NCI-H510A treated with DMSO at 0.1 percent for 48 hours (cell line): ENCODE measurements around the gene OR10H2.
"Not testable (repeated sequence)": the region's sequence is repeated elsewhere in the genome, so short reads cannot be mapped to it uniquely, and the experiment has no call there.

Experiments used
- DNase-seq: peaks from one replicate; lab custom pipeline; 2025; lab: John Stamatoyannopoulos, UW

The OR10H2 gene, protein sequence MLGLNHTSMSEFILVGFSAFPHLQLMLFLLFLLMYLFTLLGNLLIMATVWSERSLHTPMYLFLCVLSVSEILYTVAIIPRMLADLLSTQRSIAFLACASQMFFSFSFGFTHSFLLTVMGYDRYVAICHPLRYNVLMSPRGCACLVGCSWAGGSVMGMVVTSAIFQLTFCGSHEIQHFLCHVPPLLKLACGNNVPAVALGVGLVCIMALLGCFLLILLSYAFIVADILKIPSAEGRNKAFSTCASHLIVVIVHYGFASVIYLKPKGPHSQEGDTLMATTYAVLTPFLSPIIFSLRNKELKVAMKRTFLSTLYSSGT

DNA sequence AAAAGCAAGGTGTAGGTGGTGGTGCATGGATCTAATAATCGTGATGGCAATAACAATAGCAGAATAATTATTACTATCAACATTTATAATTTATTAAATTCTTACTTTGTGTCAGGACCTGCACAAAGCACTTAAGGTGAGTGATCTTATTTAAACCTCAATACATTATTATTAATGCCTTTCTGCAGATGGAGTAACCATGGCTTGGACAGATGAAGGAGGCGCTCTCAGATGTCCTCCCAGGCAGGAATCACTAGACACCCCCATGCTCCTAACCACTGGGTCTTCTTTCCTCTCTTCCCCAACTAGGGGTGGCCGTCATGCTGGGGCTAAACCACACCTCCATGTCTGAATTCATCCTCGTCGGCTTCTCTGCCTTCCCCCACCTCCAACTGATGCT is at the start of gene OR10H2:
OR10H2 (plus strand) TSS at position 301 of the 400 bp plus-strand sequence; CDS start at position 321, 20 bp downstream.
- no peak for DNase-seq

DNA sequence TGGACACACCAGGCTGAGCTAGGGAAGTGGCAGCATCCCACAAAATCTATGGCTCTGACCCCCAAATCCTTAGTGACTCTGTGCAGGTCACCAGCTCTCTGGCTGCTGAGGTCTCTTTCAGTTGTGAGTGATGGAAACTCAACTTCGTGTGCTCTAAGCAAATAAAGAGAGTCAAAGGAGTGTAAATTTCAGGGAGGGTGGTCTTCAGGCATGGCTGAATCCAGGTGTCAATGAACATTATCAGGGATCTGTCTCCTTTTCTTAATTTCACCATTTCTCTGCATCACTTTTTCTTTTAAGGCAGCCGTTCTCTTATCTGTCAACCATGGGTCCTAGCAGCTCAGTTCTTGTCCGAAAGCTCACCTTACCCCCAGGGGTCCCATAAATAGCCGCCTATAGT is 48.7 kb upstream of the OR10H2 start:
- DNase-seq, result no peak

DNA sequence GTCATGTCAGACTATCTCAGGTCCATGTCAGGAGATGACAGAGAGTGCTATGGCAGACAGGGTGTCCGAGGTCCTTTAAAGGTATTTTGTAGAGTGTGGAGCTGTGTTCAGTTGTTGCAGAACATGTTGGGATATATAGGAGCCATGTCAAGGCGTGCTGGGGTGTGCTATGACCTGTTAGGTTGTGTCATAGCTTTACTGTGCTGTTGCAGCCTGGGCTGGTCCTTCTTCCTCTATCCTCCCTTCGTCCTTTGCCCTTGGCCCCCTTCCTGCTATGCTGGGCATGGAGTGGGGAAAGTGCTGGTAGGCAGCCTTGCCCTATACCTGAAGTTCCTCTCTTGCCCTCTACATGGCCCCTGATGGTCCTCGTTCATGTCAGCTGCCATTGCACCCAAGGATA is 48.0 kb upstream of the OR10H2 start:
- DNase-seq, result not testable (repeated sequence)

DNA sequence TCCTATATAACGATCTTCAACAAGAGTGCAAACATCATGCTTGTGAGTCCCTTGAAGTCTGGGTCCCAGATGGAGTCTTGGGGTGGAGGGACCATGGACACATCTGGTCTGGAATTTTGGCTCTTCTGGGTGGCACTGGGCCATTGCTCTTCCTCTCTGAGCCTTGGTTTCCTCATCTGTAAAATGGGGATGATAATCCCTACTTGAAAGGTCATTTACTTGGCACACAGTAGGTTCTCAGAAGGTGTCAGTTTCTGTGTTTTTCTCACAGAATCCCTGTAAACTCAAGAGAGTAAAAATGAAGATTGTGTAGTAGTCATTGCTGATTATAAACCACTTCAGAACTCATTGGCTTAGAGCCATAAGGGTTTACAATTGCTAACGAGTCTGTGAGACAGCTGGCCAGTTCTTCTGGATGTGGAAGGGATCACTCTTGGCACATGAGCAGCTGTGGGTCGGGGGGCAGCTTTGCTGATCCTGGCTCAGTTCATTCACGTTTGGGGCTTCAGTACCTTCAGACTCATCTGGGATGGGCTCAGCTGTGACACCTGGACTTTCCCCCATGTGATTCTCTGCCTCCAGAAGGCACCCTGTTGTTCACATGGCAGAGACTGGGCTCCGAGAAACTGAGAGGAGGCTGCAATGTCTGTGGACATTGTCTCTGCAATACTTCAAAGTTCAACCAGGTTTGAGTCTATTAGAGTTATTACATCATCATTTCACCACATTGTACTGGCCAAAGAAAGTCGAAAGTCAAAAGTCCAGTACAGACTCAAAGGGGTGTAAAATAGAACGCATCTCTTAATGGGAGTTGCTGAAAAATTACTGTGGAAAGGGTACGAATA is 47.1 kb upstream of the OR10H2 start:
- no peak for DNase-seq

DNA sequence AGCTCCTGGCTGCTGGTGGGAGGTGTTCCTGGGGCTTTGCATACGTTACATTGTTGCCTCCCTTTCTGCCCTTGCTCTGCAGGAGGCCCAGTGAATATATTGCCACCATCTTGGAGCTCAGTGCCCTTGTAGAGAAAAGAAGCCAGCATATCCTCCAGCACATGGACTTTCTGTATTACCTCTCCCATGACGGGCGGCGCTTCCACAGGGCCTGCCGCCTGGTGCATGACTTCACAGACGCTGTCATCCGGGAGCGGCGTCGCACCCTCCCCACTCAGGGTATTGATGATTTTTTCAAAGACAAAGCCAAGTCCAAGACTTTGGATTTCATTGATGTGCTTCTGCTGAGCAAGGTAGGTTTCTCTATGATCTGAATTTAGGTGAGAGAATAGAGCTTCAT is 44.4 kb upstream of the OR10H2 start:
- no peak for DNase-seq

DNA sequence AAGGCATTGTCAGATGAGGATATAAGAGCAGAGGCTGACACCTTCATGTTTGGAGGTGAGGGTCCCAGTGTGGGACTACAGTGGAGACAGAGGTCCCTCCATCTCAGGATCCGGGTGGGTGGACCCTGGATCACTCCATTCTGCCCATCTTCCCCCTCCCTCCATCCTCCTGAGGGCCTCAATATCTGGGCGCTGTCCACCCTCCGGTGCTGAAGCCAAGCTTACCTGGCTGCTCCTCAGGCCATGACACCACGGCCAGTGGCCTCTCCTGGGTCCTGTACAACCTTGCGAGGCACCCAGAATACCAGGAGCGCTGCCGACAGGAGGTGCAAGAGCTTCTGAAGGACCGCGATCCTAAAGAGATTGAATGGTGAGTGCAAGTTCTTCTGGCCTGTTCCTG is 43.0 kb upstream of the OR10H2 start:
- no peak for DNase-seq

DNA sequence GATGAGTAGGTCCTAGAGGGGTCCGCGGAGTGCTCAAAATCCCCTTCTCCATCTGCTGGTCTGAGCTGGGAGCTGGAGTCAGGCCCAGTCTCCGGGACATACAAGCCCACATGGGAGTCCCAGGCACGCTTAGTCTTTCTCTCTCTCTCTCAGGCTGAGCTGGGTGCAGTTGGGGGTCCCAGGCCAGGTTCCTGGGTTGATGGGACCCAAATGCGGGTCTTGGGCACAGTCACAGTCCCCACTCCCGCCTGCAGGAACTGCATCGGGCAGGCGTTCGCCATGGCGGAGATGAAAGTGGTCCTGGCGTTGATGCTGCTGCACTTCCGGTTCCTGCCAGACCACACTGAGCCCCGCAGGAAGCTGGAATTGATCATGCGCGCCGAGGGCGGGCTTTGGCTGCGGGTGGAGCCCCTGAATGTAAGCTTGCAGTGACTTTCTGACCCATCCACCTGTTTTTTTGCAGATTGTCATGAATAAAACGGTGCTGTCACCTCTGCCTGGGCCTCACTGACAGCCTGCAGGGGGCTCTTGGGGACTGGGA is 31.1 kb upstream of the OR10H2 start:
- DNase-seq, result no peak

DNA sequence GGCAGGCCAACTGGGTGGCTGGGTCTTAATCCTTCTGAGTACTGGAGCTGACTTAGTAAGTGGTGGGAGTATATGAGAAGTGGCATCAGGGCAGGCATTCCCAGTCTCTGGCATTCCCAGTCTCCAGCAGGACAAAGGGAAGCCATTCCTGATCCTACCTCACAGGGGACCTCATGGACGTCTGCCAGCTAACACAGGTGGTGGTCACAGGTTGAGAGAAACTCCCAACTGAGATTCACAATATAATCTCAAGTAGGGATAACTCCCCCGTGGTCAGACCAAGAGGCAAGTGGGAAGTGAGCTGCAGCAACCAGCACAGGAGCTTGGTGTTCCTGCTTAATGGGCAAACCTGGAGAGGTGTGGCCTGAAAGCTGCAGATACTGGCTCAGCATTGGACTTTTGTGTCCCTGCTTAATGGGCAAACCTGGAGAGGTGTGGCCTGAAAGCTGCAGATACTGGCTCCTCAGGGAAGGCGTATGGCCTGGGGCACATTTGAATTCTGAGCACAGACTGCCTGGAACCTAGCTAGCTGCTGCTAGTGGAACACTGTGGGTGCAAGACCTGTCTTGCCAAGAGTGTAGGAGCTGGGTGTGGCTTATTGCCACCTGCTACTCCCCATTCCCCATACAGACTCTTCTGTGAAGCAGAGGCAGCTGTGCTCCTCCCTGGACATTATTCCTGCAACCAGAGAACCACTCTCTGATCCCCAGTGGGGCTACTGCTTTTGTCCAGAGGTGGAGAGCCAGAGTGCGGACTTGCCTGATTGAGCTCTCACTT is 25.9 kb upstream of the OR10H2 start:
- no peak for DNase-seq

DNA sequence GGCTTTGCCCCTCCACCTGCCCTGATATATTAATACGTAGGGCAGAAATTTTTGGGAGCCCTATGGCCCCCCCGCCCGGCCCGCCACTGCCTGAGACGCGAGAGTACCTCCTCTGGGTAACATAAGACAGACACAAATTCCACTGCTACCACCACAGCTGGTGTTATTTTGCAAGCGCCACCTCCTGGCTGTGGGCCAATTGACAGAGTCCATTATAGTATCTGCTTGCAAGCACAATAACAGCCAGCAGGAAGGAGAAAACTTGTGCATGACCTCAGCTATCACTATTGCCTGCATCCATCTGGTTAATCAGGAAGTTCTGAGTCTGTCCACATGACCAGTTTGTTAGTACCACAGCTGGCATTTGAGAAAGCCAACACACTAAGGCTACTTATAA is 25.3 kb upstream of the OR10H2 start:
- DNase-seq, result no peak

DNA sequence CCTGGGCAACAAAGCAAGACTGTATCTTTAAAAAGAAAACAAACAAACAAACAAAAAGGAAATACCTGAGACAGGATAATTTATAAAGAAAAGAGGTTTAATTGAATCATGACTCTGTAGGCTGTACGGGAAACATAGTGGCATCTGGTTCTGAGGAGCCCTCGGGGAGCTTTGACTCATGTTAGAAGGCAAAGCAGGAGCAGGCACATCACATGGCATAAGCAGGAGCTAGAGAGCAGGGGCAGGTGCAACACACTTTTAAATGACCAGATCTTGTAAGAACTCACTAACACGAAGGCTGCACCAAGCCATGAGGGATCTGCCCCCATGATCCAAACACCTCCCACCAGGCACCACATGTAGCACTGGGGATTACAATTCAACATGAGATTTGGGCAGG is 13.2 kb upstream of the OR10H2 start:
- DNase-seq, result no peak

DNA sequence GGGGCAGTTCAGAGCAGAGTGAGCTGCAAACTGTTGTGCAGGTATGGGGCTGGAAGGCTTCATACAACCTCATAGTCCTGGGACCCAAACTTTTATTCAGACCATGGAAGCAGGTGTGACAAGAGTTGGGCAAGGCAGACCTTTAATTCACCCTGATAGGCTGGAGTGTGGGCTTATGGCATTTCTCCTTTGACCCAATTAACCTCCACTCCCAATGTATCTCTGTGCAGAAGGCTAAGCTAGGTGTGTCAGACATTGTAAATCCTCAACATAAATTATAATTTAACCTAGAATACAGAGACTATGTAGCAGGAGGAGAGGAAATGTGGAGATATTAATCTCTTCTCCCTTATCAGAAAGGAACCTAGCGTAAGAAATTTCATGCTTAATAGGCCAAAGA is 12.2 kb upstream of the OR10H2 start:
- DNase-seq, result no peak

DNA sequence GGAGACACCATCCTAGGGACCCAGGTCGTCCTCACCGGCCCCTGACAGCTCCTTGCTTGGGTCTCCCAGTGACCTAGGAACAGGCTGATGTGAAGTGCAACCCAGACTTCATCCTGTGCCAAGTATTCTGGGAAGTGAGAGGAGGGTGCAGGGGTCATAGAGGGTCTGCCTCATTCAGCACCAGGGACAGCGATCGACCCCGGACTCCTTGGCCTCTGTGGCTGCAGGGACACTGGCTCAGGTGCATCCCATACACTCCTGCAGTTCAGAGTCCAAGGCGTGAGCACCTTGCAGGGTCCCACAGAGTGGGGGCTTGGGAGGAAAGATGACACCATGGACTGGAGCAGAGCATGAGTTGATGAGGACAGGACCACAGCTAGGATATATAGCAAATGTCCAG is 10.0 kb upstream of the OR10H2 start:
- no peak for DNase-seq

DNA sequence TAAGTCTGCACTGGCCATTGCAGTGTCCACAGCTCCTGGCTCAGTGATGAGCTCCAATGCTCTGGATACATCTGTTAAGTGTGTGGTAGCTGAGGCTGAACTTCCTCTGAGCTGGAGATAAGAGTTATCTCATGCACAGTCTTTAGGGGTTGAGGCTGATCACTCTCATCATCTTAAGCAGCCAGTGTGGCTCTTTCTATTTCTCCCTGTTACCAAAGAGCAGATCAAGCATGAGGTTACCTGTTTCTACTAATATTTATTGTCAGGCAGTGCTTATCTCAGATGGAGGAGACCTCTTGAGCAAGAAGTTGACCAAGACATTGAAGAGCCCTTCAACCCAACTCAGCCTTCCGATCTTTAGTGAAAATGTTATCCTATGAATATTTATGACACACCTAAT is 6.6 kb upstream of the OR10H2 start:
- DNase-seq, result no peak

DNA sequence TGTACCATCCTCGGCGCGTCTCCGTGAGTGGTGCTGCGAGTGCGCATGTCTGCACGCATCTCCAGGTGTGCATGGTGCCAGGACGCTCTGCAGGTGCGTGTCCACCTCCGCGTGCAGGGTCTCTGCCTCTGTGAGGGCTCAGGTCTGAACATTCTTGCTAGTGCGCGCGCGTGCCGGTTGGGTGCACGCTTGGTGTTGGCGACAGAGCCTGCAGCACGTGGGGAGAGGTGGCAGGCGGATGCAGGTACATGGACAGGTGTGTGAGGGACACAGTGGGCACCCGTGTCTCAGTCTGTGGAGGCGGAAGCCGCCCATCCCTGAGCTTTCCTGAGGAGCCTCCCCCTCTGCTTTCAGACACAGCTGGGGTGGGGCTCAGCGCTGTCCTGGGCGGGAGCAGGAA is 4.9 kb upstream of the OR10H2 start:
- no peak for DNase-seq

DNA sequence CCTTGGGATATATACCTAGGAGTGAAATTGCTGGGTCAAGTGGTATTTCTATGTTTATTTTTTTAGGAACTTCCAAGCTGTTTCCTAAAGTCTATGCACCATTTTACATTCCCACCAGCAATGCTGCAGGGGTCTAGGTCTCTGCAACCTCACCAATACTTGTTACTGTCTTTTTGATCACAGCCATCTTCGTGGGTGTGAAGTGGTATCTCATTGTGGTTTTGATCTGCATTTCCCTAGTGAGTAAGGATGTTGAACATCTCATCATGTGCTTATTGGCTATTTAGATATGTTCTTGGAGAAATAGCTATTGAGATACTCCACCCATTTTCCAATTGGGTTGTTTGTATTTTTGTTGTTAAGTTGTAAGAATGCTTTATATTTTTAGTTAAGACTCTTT is 2.7 kb downstream of the OR10H2 start:
- no peak for DNase-seq

DNA sequence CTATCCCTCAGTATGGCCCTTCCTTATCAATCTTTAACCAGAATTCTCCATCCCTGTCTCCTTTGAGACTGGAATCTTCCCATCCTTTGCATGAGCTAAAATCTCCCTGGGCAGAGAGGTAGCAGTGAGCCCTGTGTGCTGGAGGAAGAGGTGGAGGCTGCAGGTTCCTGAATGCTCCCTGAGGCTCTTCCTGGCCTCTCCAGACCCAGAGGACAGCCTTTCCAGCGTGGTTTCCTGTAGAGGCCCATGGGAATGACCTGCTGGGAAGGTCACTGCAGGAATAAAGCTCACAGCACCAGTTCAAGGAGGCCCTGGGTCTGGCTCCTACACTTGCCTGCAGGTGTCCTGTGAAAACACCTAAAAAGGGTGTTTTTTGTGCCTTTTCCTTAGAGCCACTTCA is 4.6 kb downstream of the OR10H2 start:
- DNase-seq, result no peak

DNA sequence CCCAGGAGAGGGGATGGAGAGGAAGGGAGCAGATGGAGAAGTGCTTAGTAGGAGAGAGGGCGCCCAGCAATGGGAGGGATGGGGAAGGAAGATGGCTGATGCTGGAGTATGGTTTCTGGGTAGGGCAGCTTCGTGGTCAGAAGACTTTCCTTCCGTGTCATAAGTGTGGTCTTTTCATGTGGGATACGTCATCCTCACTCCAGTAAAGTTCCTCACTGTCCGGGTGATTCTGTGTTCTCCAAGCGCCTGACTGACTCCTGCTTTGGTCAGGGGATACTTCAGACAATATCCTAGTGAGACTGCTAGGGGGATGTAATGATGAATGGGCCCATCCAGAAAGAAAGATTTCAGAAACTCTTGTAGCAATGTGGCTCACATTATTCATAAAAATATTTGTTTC is 6.1 kb downstream of the OR10H2 start:
- DNase-seq, result no peak

DNA sequence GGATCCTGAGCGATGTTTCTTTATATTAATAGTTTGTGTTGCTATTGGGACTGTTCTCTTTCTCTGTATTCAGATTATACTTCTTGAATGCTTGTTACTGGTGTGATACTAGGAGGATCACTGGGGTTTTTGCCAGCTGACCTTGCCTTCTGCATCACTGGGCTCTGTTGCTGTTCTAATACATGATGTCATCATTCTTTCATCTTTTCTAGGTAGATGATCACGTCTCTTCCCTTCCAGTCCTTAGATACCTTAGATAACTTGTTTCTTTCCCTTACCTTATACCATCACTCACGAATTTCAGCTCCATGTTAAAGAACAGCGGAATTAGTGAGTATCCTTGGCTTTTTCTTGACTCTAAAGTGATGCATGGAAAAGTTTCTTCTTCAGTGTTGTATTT is 9.9 kb downstream of the OR10H2 start, which contains the start of gene OR10H3:
OR10H3 (plus strand) TSS at position 264 of the 400 bp plus-strand sequence. CDS start 3,408 bp downstream, outside the sequence.
- no peak for DNase-seq

DNA sequence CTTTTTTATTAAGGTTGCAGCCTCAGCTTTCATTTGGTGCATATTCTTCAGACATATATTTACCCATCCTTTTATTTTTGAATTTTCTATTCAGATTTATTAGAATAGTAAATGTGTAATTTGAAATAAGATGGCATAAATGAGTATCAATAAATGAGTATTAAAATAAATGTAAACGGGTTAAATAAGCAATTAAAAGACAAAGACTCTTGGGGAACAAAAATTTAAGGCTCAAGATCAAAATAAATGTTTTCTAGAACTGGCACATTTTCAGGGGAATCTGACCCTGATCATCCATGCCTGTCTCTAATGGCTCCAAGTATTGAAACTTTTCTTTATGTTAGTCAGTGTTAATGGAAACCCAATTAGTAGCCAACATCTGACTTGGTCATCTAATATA is 13.0 kb downstream of the OR10H2 start:
- no peak for DNase-seq

DNA sequence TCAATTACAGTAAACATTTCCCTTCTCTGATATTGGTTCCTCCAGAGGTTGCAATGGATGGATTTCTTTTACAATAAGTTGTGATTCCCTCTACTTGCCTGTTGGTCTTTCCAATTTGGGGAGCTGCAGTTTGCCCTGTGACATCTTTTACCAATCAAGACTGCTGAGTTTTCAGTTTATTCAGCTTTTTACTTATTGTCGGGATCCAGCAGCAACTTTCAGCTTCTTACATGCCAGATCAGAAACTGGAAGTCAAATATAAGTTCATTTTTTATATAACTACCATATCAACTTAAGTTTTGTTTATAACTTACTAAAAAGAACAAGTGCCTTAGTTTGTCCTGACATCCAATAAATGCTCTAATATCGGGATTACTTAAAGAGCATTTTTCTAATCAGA is 20.4 kb downstream of the OR10H2 start:
- no peak for DNase-seq

DNA sequence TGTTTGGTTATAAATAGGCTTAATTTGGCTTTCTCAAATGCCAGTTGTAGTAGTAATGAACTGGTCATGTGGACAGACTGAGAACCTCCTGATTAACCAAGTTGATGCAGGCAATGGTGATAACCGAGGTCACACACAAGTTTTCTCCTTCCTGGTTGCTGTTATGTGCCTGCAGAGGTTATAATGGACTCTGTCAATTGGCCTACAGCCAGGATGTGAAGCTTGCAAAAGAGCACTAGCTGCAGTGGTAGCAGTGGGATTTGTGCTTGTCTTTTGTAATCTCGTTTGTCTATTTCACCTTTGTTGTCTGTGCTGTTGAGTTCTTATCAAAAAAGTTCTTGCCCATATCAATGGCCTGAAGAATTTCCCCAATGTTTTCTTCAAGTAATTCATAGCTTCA is 30.6 kb downstream of the OR10H2 start:
- no peak for DNase-seq

DNA sequence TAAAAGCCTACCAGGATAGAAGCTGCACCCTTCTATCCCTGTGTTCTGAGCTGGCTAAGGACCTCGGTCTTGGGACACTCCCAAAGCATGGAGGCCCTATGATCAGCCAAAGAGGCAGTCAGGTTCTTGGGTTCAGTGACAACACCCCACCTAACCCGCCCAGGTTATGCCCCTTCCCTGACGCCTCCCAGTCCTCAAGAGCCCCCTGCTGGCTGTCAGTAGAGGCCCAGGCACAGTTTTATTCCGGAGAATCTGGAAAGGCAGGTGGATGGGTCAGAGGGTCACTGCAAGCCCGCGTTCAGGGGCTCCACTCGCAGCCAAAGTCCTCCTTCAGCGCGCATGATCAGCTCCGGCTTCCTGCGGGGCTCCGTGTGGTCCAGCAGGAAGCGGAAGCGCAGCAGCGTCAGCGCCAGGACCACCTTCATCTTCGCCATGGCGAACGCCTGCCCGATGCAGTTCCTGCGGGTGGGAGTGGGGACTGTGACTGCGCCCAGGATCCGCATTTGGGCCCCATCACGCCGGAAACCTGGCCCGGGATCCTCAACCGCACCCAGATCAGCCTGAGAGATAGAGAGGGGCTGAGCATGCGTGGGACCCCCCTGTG is 32.2 kb downstream of the OR10H2 start:
- no peak for DNase-seq
